Stomach (tissue), 4 donors: Measurements from ENCODE around the gene CHKB.
A peak's percentile ranks its signal among the peaks of the same experiment; 100 is the strongest.

Experiments
- CTCF ChIP-seq, 7 experiments: fragments of 450-650 bp in 4 of 7; fragments of 200-600 bp in 3 of 7; sonication (generic) in 3 of 7; IDR thresholded peaks; one replicate each; pipeline ENCODE4 v1.5.1; 2016 to 2019; ENCODE audit warnings: antibody characterized with exemption in 7 of 7, control low read depth in 2 of 7, mild to moderate bottlenecking in 1 of 7
- POLR2AphosphoS5 ChIP-seq, 3 donors: sonication (generic); formaldehyde crosslinking; IDR thresholded peaks; one replicate each; pipeline ENCODE4 v1.6.1; 2016; ENCODE audit warnings: antibody characterized with exemption in 3 of 3

GRCh38 chr22:50568626-50569025, 14.0 kb downstream of the CHKB start:
- TF ChIP-seq CTCF (IDR thresholded peaks at IDR 0.05) (no peak), POLR2AphosphoS5 (IDR thresholded peaks at IDR 0.05) (peak in 2 of 3 donors; percentile 41 to 46)
